WTC11 (cell line): ENCODE data around the gene MARK3. TPM values are rescaled to one million over a fixed set of nuclear protein-coding genes. Genes with fewer than 3 reads are reported as not detected.

Source experiments
- ATAC-seq: fragments of 200-7000 bp; cut with Tn5 transposase; 2 replicates; pipeline ENCODE4 v1.10.0; 2021; ENCODE audit warnings: mild to moderate bottlenecking, moderate library complexity
- CTCF ChIA-PET: fragments of 300-600 bp; sonication (Branson Sonifier 250); formaldehyde crosslinking; loops from one replicate; lab custom pipeline; 2021; ENCODE audit warnings: antibody characterized with exemption; lab: Charles Lee
- POLR2A ChIA-PET: fragments of 350-600 bp; sonication (Branson Sonifier 250); formaldehyde crosslinking; loops from one replicate; lab custom pipeline; 2021; ENCODE audit warnings: antibody characterized with exemption; lab: Charles Lee
- DNase-seq: peaks from one replicate; pipeline ENCODE4 v3.0.0; 2021; ENCODE audit warnings: low spot score
- H3K27ac Mint-ChIP-seq: 2 replicates; pipeline ENCODE4 v1.8.0; 2021; ENCODE audit warnings: mixed read lengths
- H3K27me3 Mint-ChIP-seq: 2 replicates; pipeline ENCODE4 v1.8.0; 2021; ENCODE audit warnings: low read depth, mild to moderate bottlenecking, moderate library complexity, mixed read lengths
- H3K36me3 Mint-ChIP-seq: 2 replicates; pipeline ENCODE4 v1.8.0; 2021; ENCODE audit warnings: mixed read lengths
- H3K4me1 Mint-ChIP-seq: 2 replicates; pipeline ENCODE4 v1.8.0; 2022; ENCODE audit warnings: mixed read lengths
- H3K4me3 Mint-ChIP-seq: 2 replicates; pipeline ENCODE4 v1.8.0; 2021; ENCODE audit warnings: mild to moderate bottlenecking, moderate library complexity, mixed read lengths
- H3K9me3 Mint-ChIP-seq: 2 replicates; pipeline ENCODE4 v1.8.0; 2021; ENCODE audit warnings: mixed read lengths
- CREM ChIP-seq: sonication (generic); formaldehyde crosslinking; IDR thresholded peaks from 2 replicates; pipeline ENCODE4 v1.8.1; 2022; ENCODE audit warnings: mild to moderate bottlenecking, missing genetic modification reagents, moderate library complexity
- E2F4 ChIP-seq: sonication (generic); formaldehyde crosslinking; IDR thresholded peaks from 2 replicates; pipeline ENCODE4 v1.8.1; 2022; ENCODE audit warnings: low read depth, mild to moderate bottlenecking, moderate library complexity, missing genetic modification reagents, borderline replicate concordance
- ELF4 ChIP-seq: sonication (generic); formaldehyde crosslinking; IDR thresholded peaks from 2 replicates; pipeline ENCODE4 v1.8.1; 2022; ENCODE audit warnings: low read depth, mild to moderate bottlenecking, moderate library complexity, missing genetic modification reagents
- EMX1 ChIP-seq: fragments of 250-450 bp; sonication (Bioruptor Pico); IDR thresholded peaks from 2 replicates; pipeline ENCODE4 v1.8.0; 2021; ENCODE audit warnings: mild to moderate bottlenecking
- ETV6 ChIP-seq: sonication (generic); formaldehyde crosslinking; IDR thresholded peaks from 2 replicates; pipeline ENCODE4 v1.8.1; 2022; ENCODE audit warnings: mild to moderate bottlenecking, missing genetic modification reagents
- IRF2 ChIP-seq: sonication (generic); formaldehyde crosslinking; IDR thresholded peaks from 2 replicates; pipeline ENCODE4 v1.8.0; 2022; ENCODE audit warnings: low read depth, missing genetic modification reagents, borderline replicate concordance
- JUN ChIP-seq: sonication (generic); formaldehyde crosslinking; IDR thresholded peaks from 2 replicates; pipeline ENCODE4 v1.8.0; 2023; ENCODE audit warnings: mild to moderate bottlenecking, missing genetic modification reagents
- NFYB ChIP-seq: sonication (generic); formaldehyde crosslinking; conservative IDR thresholded peaks from 2 replicates; pipeline ENCODE4 v1.8.0; 2022; ENCODE audit warnings: low read depth, missing genetic modification reagents
- OVOL2 ChIP-seq: fragments of 250-450 bp; sonication (Bioruptor Pico); IDR thresholded peaks from 2 replicates; pipeline ENCODE4 v1.9.0; 2021; ENCODE audit warnings: mild to moderate bottlenecking, borderline replicate concordance
- RELA ChIP-seq: sonication (generic); formaldehyde crosslinking; IDR thresholded peaks from 2 replicates; pipeline ENCODE4 v1.8.1; 2022; ENCODE audit warnings: missing genetic modification reagents, mild to moderate bottlenecking, borderline replicate concordance
- RORB ChIP-seq: fragments of 250-450 bp; sonication (Bioruptor Pico); IDR thresholded peaks from 2 replicates; pipeline ENCODE4 v1.9.0; 2021; ENCODE audit warnings: mild to moderate bottlenecking
- TCF7 ChIP-seq: sonication (generic); formaldehyde crosslinking; IDR thresholded peaks from 2 replicates; pipeline ENCODE4 v1.8.0; 2022; ENCODE audit warnings: mild to moderate bottlenecking, low read depth, missing genetic modification reagents, moderate library complexity
- USF1 ChIP-seq: sonication (generic); formaldehyde crosslinking; IDR thresholded peaks from 2 replicates; pipeline ENCODE4 v1.8.0; 2022; ENCODE audit warnings: mild to moderate bottlenecking, missing genetic modification reagents
- ZNF121 ChIP-seq: sonication (generic); formaldehyde crosslinking; IDR thresholded peaks from 2 replicates; pipeline ENCODE4 v1.8.0; 2023; ENCODE audit warnings: missing genetic modification reagents
- ZNF532 ChIP-seq: fragments of 250-450 bp; sonication (Bioruptor Pico); IDR thresholded peaks from 2 replicates; pipeline ENCODE4 v1.9.0; 2021; ENCODE audit warnings: mild to moderate bottlenecking, borderline replicate concordance
- ZNF671 ChIP-seq: fragments of 250-450 bp; sonication (Bioruptor Pico); IDR thresholded peaks from 2 replicates; pipeline ENCODE4 v1.8.0; 2021; ENCODE audit warnings: mild to moderate bottlenecking
- total RNA-seq: library from RNA; stranded (reverse); gene quantifications from 3 replicates; pipeline ENCODE4 v1.2.3, GENCODE V29; 2021
- TF ChIP-seq, protein P1 (sequence below): sonication (generic); formaldehyde crosslinking; IDR thresholded peaks from 2 replicates; pipeline ENCODE4 v1.8.0; 2022; ENCODE audit warnings: mild to moderate bottlenecking, missing genetic modification reagents
- TF ChIP-seq, protein P2 (sequence below): sonication (generic); formaldehyde crosslinking; conservative IDR thresholded peaks from 2 replicates; pipeline ENCODE4 v1.8.1; 2023; ENCODE audit warnings: mild to moderate bottlenecking, low read depth, missing genetic modification reagents, moderate library complexity
- TF ChIP-seq, protein P3 (sequence below): fragments of 250-450 bp; sonication (Bioruptor Pico); IDR thresholded peaks from 2 replicates; pipeline ENCODE4 v1.9.0; 2021; ENCODE audit warnings: mild to moderate bottlenecking
- TF ChIP-seq, protein P4 (sequence below): sonication (generic); formaldehyde crosslinking; IDR thresholded peaks from 2 replicates; pipeline ENCODE4 v1.8.1; 2023; ENCODE audit warnings: mild to moderate bottlenecking, missing genetic modification reagents, borderline replicate concordance
- TF ChIP-seq, protein P5 (sequence below): sonication (generic); formaldehyde crosslinking; conservative IDR thresholded peaks from 2 replicates; pipeline ENCODE4 v1.8.1; 2022; ENCODE audit warnings: mild to moderate bottlenecking, missing genetic modification reagents

MARK3 gene
- total RNA-seq, 1 experiment from 2014 or later = 93.7 TPM

GRCh38 chr14:103434868-103435442 lies 49.7 kb downstream of the MARK3 start:
- peak overlapping the region; percentile 11; the same call in 1 of the 2 replicates for H3K27ac Mint-ChIP-seq
- TF ChIP-seq ETV6 (no peak), ZNF532 (CRISPR knock-in tag) (no peak), JUN (no peak), OVOL2 (no peak), ELF4 (no peak), E2F4 (CRISPR knock-in tag) (no peak), USF1 (no peak), RELA (CRISPR knock-in tag) (no peak), NFYB (no peak), IRF2 (no peak), ZNF121 (CRISPR knock-in tag) (no peak)
- TF ChIP-seq, protein P1, sequence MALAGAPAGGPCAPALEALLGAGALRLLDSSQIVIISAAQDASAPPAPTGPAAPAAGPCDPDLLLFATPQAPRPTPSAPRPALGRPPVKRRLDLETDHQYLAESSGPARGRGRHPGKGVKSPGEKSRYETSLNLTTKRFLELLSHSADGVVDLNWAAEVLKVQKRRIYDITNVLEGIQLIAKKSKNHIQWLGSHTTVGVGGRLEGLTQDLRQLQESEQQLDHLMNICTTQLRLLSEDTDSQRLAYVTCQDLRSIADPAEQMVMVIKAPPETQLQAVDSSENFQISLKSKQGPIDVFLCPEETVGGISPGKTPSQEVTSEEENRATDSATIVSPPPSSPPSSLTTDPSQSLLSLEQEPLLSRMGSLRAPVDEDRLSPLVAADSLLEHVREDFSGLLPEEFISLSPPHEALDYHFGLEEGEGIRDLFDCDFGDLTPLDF = no peak
- TF ChIP-seq, protein P2, sequence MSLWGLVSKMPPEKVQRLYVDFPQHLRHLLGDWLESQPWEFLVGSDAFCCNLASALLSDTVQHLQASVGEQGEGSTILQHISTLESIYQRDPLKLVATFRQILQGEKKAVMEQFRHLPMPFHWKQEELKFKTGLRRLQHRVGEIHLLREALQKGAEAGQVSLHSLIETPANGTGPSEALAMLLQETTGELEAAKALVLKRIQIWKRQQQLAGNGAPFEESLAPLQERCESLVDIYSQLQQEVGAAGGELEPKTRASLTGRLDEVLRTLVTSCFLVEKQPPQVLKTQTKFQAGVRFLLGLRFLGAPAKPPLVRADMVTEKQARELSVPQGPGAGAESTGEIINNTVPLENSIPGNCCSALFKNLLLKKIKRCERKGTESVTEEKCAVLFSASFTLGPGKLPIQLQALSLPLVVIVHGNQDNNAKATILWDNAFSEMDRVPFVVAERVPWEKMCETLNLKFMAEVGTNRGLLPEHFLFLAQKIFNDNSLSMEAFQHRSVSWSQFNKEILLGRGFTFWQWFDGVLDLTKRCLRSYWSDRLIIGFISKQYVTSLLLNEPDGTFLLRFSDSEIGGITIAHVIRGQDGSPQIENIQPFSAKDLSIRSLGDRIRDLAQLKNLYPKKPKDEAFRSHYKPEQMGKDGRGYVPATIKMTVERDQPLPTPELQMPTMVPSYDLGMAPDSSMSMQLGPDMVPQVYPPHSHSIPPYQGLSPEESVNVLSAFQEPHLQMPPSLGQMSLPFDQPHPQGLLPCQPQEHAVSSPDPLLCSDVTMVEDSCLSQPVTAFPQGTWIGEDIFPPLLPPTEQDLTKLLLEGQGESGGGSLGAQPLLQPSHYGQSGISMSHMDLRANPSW (CRISPR knock-in tag) = no peak
- ChIA-PET POLR2A (no interaction called here), CTCF (interaction anchor here (0.6 kb wide), 1 partner anchor 12 kb away, joined by 7 read pairs; no protein-coding TSS in a partner anchor)
- no peaks in the 10 kb centered on the region for H3K9me3 Mint-ChIP-seq
- no peak for DNase-seq
- ATAC-seq = no peak
- H3K4me1 Mint-ChIP-seq = no peaks in the 10 kb centered on the region
- H3K36me3 Mint-ChIP-seq = peaks cover 22% of the 10 kb centered on the region
- H3K4me3 Mint-ChIP-seq = no peak overlapping the region
- no peaks in the 10 kb centered on the region for H3K27me3 Mint-ChIP-seq

GRCh38 chr14:103436533-103436932 lies 51.3 kb downstream of the MARK3 start:
- H3K36me3 Mint-ChIP-seq = peaks cover 23% of the 10 kb centered on the region
- no peaks in the 10 kb centered on the region for H3K27me3 Mint-ChIP-seq
- no peak overlapping the region for H3K27ac Mint-ChIP-seq
- no peak for ATAC-seq
- 0 out of 2 replicates have a peak, but pooled peaks cover 2% of the 10 kb centered on the region for H3K9me3 Mint-ChIP-seq
- no peaks in the 10 kb centered on the region for H3K4me1 Mint-ChIP-seq
- ChIA-PET CTCF (no interaction called here), POLR2A (no interaction called here)
- no peak for DNase-seq
- no peak overlapping the region for H3K4me3 Mint-ChIP-seq
- TF ChIP-seq RORB (CRISPR knock-in tag) (no peak), ZNF671 (CRISPR knock-in tag) (no peak), EMX1 (CRISPR knock-in tag) (no peak), TCF7 (CRISPR knock-in tag) (no peak), CREM (CRISPR knock-in tag) (no peak), ELF4 (no peak)
- TF ChIP-seq, protein P3, sequence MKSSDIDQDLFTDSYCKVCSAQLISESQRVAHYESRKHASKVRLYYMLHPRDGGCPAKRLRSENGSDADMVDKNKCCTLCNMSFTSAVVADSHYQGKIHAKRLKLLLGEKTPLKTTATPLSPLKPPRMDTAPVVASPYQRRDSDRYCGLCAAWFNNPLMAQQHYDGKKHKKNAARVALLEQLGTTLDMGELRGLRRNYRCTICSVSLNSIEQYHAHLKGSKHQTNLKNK = no peak
- TF ChIP-seq, protein P4, sequence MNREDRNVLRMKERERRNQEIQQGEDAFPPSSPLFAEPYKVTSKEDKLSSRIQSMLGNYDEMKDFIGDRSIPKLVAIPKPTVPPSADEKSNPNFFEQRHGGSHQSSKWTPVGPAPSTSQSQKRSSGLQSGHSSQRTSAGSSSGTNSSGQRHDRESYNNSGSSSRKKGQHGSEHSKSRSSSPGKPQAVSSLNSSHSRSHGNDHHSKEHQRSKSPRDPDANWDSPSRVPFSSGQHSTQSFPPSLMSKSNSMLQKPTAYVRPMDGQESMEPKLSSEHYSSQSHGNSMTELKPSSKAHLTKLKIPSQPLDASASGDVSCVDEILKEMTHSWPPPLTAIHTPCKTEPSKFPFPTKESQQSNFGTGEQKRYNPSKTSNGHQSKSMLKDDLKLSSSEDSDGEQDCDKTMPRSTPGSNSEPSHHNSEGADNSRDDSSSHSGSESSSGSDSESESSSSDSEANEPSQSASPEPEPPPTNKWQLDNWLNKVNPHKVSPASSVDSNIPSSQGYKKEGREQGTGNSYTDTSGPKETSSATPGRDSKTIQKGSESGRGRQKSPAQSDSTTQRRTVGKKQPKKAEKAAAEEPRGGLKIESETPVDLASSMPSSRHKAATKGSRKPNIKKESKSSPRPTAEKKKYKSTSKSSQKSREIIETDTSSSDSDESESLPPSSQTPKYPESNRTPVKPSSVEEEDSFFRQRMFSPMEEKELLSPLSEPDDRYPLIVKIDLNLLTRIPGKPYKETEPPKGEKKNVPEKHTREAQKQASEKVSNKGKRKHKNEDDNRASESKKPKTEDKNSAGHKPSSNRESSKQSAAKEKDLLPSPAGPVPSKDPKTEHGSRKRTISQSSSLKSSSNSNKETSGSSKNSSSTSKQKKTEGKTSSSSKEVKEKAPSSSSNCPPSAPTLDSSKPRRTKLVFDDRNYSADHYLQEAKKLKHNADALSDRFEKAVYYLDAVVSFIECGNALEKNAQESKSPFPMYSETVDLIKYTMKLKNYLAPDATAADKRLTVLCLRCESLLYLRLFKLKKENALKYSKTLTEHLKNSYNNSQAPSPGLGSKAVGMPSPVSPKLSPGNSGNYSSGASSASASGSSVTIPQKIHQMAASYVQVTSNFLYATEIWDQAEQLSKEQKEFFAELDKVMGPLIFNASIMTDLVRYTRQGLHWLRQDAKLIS (CRISPR knock-in tag) = no peak
- TF ChIP-seq, protein P5, sequence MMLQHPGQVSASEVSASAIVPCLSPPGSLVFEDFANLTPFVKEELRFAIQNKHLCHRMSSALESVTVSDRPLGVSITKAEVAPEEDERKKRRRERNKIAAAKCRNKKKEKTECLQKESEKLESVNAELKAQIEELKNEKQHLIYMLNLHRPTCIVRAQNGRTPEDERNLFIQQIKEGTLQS (CRISPR knock-in tag) = no peak
